ENCODE measurements around the gene PAX6. TPM values are rescaled to one million over a fixed set of nuclear protein-coding genes. Genes with fewer than 3 reads are reported as not detected.
A peak's percentile ranks its signal among the peaks of the same experiment; 100 is the strongest.

PAX6 gene
- total and polyA plus RNA-seq, 2 of the 13 experiments (the other 11 are each of a cell fraction or from before 2014, with no cell fraction given) = 0.15 to 1.1 TPM

GRCh38 chr11:31808721-31809540, 2.2 kb downstream of the PAX6 start:
- no TSS peak for BruUV-seq (replicated peaks)
- no peak overlapping the region for H3K9ac ChIP-seq (ENCODE audit: insufficient read depth, low read depth, low read length)
- no peak overlapping the region for H3K4me2 ChIP-seq (ENCODE audit: low read depth, low read length)
- no peak for ATAC-seq
- intact Hi-C loops (cut with micrococcal nuclease; ENCODE audit: unreplicated experiment) (no loop called here), in situ Hi-C loops (cut with HindIII; ENCODE audit: extremely low pct_ligation_motif_present, low pct_unique_long_range_greater_than_20kb) (no loop called here)
- peaks cover 41% of the 10 kb centered on the region for H3K4me1 ChIP-seq (ENCODE audit: insufficient read depth, low read length)
- H4K20me1 ChIP-seq (ENCODE audit: insufficient read depth, low read length) = peaks cover 5% of the 10 kb centered on the region; the same call in 1 of the 2 replicates
- TF ChIP-seq ZNF678 (CRISPR knock-in tag; IDR thresholded peaks at IDR 0.05) (no peak), NR2C2 (CRISPR knock-in tag; IDR thresholded peaks at IDR 0.05; ENCODE audit: borderline replicate concordance) (no peak), ZNF383 (CRISPR knock-in tag; IDR thresholded peaks at IDR 0.05; ENCODE audit: borderline replicate concordance) (no peak), ZNF414 (CRISPR knock-in tag; IDR thresholded peaks at IDR 0.05) (no peak), ZNF83 (CRISPR knock-in tag; IDR thresholded peaks at IDR 0.05; ENCODE audit: borderline replicate concordance) (no peak), BRF2 (CRISPR knock-in tag; IDR thresholded peaks at IDR 0.05) (no peak), FOXK2 (IDR thresholded peaks at IDR 0.05) (no peak), TEAD3 (CRISPR knock-in tag; optimal IDR thresholded peaks at IDR 0.05; ENCODE audit: borderline replicate concordance) (no peak), ZNF747 (CRISPR knock-in tag; IDR thresholded peaks at IDR 0.05; ENCODE audit: borderline replicate concordance) (no peak), BORCS8-MEF2B (CRISPR knock-in tag; IDR thresholded peaks at IDR 0.05) (no peak)
- TF ChIP-seq, protein P1, sequence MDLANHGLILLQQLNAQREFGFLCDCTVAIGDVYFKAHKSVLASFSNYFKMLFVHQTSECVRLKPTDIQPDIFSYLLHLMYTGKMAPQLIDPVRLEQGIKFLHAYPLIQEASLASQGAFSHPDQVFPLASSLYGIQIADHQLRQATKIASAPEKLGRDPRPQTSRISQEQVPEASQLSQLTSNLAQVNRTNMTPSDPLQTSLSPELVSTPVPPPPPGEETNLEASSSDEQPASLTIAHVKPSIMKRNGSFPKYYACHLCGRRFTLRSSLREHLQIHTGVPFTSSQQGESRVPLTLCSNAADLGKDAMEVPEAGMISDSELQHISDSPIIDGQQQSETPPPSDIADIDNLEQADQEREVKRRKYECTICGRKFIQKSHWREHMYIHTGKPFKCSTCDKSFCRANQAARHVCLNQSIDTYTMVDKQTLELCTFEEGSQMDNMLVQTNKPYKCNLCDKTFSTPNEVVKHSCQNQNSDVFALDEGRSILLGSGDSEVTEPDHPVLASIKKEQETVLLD (CRISPR knock-in tag; IDR thresholded peaks at IDR 0.05; ENCODE audit: low read depth) = no peak
- TF ChIP-seq, protein P2, sequence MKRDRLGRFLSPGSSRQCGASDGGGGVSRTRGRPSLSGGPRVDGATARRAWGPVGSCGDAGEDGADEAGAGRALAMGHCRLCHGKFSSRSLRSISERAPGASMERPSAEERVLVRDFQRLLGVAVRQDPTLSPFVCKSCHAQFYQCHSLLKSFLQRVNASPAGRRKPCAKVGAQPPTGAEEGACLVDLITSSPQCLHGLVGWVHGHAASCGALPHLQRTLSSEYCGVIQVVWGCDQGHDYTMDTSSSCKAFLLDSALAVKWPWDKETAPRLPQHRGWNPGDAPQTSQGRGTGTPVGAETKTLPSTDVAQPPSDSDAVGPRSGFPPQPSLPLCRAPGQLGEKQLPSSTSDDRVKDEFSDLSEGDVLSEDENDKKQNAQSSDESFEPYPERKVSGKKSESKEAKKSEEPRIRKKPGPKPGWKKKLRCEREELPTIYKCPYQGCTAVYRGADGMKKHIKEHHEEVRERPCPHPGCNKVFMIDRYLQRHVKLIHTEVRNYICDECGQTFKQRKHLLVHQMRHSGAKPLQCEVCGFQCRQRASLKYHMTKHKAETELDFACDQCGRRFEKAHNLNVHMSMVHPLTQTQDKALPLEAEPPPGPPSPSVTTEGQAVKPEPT (CRISPR knock-in tag; IDR thresholded peaks at IDR 0.05; ENCODE audit: low read depth) = no peak
- no peak for DNase-seq (ENCODE audit: low spot score)
- FAIRE-seq = no peak
- CTCF ChIA-PET (ENCODE audit: low intra/inter-chr PET ratio, low total read pairs) = no interaction called here
- no peaks in the 10 kb centered on the region for H3K36me3 ChIP-seq (replicated peaks in 1 of 2; ENCODE audit: control insufficient read depth in 1 of 2, insufficient read depth in 2 of 2, low read length in 2 of 2)
- POLR2A ChIA-PET = no interaction called here
- H3K79me2 ChIP-seq (ENCODE audit: insufficient read depth, low read length) = no peaks in the 10 kb centered on the region
- peaks cover 20 to 67% of the 10 kb centered on the region in 2 experiments; a peak in 4 of 5 replicates for H3K27me3 ChIP-seq (ENCODE audit: control insufficient read depth in 1 of 2, insufficient read depth in 2 of 2, low read length in 2 of 2)
- no peak overlapping the region for H2AFZ ChIP-seq (ENCODE audit: low read length)
- no peaks in the 10 kb centered on the region for H3K9me3 ChIP-seq (ENCODE audit: low read length)
- peak overlapping the region in 1 of 3 experiments; percentile 16; a peak in 2 of 6 replicates for H3K4me3 ChIP-seq (replicated peaks in 1 of 3; ENCODE audit: insufficient read depth in 1 of 3, low read depth in 2 of 3, low read length in 3 of 3)
- WGBS (ENCODE audit: low lambda C conversion rate) = 17% methylated on average over 21 of the region's 21 CpGs
- no peak overlapping the region for H3K27ac ChIP-seq (ENCODE audit: extremely low read length, insufficient read depth, low read length)
